ENCODE results near the gene SLC38A8. TPM values are rescaled to one million over a fixed set of nuclear protein-coding genes. Genes with fewer than 3 reads are reported as not detected.

SLC38A8 gene
- total RNA-seq, 1 donor from 2014 or later = not detected

DNA sequence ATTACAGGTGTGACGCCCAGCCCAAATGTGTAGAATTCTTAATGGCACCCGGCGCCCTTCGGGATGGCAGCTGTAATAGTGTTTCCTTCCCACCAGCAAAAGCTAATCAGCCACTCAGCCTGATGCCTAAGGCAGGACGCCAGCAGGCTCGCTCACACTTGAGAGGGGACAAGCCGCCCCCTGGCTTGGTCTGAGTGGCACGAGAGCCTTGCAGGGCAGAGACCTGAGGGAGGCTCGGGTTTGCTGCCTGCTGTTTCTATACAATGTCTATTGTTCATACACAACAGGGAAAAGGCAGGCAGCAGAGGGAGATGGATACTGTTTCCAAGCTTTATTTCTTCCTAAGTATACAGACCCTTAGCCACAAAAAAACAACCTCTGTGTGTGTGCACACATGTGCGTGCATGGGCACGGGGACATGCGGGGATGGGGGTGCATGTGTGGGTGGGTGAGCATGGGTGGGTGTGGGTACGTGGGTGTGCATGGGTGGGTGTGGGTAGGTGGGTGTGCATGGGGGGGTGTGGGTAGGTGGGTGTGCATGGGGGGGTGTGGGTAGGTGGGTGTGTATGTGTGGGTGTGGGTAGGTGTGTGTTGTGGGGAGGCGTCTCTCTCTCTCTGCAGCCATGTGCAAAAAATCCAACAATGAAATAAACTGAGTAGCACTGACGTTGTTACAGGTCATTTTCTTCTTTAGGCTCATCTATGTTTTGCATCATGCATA is 10.0 kb downstream of the SLC38A8 start:
- DNase-seq (ENCODE audit: low spot score) = no peak

DNA sequence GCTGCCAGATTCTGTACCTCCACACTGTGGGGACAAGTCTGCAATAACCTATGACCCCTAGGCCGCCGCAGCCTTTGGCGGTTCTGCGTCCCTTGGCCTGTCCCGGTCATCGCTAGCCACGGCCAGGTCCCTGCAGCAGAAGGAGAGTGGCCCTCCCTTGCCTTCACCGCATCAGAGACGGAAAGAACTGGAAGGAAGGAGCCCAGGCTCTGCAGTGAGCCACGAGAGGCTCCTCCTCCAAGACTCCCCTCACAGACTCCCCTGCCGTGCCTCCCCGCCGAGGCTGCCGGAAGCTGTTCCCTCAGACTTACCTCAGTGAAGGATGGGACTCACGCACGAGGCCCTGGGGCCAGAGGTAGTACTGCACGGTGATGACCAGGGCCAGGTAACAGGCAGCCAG is 11.0 kb downstream of the SLC38A8 start:
- no peak for DNase-seq (ENCODE audit: low spot score)

DNA sequence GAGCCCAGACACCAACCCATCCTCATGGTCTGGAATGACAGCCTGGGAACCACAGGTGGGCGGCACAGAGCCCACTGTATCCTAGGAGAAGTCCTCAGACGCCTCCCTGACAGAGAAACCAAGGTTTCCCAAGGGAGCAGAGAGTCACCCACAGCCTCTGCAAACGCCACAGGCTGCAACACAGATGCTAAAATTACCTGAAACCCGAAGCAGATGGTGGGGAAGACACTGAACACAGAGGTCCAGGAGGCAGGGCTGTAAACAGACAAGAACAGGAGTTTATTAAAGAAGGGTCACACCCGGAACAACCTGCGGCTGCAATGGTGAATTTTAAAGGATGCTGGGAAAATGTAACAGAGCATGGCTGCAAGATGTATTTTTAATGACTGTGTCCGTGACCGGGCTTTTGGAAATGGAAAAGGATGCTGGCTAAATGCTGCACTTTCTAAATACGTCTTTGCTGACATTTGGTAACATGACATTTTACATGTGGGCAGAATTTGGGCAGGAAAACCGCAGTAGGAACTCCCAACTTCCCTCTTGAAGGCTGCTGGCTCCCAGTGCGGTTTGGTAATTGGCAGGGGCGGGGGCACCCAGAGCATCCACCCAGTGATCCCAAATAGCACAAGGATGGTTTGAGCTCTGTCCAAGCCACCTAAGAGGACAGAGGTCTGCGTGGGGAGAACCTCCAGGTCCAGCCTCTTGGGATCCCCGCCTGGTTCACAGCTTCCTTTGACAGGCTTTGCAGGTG is 13.1 kb downstream of the SLC38A8 start:
- peak; percentile 10 for DNase-seq (ENCODE audit: low spot score)

DNA sequence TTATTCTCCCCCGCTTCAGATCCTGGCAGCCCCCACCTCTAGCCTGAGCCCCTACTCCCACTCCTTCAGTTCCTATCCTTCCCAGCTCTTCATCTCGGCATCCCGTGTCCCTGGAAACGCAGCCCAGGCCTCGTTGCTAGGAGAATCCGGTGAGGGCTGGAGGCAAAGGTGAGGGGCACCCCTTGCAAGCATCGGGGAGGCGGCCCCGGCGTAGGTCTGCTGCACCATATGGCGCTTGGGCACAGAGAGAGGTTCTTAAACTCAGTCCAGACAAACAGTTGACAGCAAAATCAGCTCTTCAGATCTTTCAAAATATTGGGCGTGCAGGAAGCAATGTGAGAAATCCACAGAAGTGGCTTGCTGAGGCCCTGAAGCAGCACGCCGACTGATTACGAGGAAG is 15.0 kb downstream of the SLC38A8 start:
- DNase-seq (ENCODE audit: low spot score) = no peak

DNA sequence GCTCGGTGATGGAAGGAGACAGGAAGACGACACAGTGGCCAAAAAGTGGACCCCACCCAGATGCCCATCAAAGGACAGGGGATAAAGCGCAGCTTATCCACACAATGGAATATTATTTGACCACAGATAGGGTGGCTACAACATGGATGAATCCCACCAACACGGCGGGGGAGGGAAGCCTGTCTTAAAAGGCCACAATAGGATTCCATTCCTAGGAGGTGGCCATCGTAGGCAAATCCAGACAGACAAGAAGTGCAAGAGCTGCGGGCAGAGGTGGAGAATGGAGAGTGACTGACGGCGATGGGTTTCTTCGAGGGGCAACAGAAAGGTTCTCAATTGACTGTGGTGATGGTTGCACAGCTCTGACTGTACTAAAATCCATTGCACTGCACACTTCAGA is 16.0 kb downstream of the SLC38A8 start:
- DNase-seq (ENCODE audit: low spot score) = no peak

DNA sequence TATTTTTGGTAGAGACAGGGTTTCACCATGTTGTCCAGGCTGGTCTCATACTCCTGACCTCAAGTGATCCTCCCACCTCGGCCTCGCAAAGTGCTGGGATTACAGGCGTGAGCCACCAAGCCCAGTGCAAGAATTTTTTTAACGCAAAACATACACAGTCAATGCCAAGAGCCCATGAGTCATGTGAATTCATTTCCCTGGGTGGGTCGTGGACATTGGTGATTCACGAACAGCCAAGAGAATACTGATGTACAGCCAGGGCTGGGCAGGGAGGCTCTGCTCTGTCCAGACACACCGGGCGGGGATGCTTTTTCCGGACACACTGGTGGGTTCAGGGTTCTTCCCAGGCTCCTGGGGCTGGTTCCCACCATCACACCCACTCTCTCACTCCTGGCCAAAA is 17.7 kb downstream of the SLC38A8 start:
- peak; percentile 57 for DNase-seq (ENCODE audit: low spot score)

DNA sequence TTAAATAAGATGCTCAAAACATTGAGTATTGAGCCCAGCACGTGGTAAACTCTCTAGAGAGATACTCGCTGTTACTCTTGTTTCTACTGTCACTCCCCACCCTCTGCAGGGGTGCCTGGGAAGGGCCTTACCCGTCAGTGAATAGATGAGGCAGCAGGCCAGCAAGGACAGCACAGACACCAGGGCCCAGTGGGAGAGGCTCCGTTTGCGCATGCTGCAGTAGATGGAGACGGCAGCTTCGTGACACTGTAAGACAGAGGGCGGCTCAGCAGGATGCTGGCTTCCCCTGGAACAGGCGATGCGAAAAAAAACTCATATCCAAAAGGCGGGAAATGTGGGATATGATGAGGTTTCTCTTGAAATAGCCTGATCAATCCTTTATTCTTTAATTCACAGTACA is 20.0 kb downstream of the SLC38A8 start:
- DNase-seq (ENCODE audit: low spot score) = no peak

DNA sequence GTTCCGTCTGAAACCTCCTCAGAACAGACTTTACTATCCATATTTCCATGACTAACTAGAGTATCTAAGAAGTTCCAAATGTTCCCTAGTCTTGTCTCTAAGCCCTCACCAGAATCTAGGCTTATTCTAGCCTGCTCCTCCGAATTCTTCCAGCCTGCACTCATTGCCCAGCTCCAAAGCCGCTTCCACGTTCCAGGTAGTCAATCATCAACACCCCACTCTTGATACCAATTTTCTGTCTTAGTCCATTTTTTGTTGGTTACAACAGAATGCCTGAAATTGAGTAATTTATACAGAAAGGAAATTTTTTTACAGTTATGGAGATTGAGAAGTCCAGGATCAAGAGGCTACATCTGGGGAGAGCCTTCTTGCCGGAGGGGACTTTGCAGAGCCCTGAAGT is 21.1 kb downstream of the SLC38A8 start:
- no peak for DNase-seq (ENCODE audit: low spot score)

DNA sequence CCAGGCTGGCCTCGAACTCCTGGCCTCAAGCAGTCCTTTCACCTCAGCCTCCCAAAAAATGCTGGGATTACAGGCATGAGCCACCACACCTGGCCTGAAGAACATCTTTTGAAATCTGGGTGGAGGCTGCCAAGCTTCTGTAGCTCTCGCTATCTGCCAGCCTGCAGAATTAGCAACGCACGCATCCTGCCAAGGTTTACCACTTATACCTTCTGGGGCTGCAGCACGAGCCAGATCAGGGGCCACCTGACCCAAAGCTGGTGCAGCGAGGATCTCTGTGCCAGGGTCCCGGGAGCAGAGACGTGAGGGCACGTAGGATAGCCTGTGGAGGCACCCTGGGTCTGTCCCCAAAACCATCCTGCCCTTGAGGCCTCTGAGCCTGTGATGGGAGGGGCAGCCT is 22.2 kb downstream of the SLC38A8 start:
- DNase-seq (ENCODE audit: low spot score) = no peak

DNA sequence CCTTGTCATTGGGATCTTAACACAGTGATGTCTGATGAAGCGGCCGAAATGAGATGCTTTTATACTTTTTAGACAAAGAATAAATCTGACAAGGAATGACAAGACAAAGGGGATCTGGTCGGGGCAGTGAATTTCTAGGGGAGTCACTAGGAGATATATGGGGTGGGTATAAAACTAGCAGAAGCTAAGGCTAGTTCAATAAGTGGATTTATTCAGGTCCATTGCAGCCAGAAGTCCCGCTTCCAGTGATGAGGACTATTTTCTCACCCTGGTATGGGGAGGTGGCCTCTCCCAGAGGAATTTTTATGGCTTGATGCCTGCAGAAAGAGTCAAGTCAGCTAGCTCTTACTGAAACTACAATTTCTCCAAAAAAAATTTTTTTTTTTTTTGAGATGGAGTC is 23.9 kb downstream of the SLC38A8 start:
- DNase-seq (ENCODE audit: low spot score) = no peak

DNA sequence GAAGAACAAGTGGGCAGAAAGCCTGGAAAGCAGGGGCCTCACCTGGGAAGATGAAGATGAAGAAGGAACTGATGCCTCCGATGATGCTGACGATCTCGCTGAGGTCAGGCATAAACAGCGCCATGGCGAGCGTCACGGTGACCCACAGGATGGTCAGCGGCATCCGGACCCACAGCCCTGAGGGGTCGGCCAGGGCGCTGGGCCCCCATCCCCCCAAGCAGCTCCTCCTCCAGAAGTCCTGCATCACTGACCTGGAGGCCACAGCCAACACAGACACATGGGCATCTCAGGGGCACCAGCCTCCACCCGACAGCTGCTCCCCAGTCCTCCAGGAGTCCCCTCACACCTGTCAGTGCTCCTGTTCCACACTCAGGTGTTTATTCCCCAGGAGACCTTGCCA is 26.1 kb downstream of the SLC38A8 start:
- no peak for DNase-seq (ENCODE audit: low spot score)

DNA sequence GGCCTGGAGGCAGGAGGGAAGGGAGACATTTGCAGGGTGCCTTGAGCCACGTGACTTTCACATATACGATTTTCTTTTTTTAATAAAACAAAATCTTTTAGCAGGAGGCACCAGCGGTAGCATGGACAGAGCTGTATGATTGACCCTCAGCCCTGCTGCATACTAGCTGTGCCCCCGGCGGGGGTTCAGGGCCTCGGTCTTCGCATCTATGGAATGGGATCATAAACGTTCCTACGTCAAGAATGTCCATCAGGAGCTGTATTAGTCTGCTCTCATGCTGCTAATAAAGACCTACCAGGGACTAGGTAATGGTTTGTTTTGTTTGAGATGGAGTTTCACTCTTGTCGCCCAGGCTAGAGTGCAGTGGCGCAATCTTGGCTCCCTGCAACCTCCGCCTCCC is 27.2 kb downstream of the SLC38A8 start:
- no peak for DNase-seq (ENCODE audit: low spot score)

DNA sequence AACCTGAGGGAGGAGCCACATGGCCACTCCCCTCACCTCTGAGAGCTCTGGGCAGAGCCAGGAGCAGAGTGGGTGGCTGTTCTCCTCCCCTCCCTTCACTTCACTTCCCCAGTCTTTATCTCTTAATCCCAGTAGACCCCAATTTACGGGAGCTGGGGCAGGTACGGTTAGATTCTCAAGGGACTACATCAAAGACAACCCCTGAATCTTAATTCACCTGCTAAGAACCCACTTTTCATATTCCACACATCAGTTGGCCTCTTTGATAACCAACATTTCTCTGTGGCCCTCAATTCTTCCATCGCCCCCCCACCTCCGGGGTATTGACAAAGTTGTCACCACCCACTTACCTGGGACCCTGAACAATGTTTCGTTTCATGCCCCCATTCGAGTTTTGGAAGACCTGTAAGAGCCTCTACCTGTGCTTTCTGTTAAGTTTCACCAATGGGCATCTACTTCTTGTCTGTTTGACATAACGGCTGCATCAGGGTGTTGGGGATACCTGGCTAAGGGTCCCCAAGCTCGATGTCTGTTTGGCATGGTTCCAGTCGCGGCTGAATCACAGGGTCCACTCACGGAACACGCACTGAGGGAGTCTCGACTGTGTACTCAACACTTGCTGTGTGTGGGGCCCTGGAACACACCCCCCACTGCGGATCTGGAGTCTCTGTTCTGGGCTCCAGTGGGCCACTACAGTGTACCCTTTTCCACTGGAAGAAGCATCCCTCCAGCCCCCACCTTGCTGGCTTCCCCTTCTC is 27.8 kb downstream of the SLC38A8 start:
- no peak for DNase-seq (ENCODE audit: low spot score)

DNA sequence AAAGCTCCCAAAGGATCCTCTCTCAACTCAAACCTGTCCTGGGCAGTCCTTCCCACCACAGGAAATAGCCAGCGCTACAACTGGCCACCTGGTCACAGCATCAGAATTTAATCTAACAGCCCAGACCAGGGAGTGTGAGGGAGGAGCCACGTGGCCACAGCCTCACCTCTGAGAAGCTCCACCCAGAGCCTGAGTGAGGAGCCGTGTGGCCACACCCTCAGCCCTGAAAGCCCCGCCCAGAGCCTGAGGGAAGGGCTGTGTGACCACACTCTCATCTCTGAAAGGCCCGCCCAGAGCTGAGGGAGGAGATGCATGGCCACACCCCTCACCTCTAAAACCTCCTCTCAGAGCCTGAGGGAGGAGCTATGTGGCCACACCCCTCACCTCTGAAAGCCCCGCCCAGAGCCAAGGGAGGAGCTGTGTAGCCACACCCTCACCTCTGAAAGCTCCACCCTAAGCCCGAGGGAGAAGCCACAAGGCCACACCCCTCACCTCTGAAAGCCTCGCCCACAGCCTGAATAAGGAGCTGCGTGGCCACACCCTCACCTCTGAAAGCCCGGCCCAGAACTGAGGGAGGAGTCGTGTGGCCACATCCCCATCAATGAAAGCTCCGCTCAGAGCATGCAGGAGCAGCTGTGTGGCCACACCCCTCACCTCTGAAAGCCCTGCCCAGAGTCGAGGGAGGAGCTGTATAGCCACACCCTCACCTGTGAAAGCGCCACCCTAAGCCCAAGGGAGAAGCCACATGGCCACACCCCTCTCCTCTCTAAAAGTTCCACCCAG is 28.6 kb downstream of the SLC38A8 start:
- no peak for DNase-seq (ENCODE audit: low spot score)

DNA sequence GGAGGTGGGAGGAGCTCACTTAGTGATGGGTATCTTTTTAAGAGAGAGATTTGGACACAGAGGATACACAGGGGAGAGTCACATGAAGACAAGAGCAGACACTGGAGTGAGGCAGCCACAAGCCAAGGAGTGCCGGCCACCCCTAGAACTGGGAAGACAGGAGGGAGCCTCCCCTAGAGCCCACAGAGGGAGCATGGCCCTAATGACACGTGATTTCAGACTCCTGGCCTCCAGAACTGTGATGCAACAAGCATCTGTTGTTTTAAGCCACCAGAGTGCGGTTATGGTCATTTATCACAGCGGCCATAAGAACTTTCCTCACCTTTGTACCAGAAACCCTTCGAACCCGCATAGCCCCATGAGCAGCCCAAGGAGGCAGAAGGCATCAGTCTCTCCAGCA is 33.3 kb downstream of the SLC38A8 start:
- DNase-seq (ENCODE audit: low spot score) = no peak

DNA sequence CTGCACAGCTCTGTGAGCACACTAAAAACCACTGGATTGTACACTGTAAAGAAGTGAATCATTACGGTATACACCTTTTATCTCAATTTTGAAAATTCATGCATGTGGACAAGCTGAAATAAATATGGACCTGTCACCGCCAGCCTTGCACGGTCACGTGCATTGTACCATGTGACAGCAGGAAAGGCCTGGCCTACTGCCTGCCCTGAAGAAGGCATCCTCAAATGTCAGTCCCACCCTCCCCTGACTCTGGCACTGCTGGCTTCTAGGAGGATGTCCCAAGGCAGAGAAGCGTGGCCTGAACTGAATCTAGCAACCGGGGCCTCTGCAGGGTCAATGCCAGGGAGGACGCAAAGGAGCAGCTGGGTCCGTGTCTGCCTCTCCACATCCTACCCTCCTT is 34.6 kb downstream of the SLC38A8 start:
- DNase-seq (ENCODE audit: low spot score) = no peak

DNA sequence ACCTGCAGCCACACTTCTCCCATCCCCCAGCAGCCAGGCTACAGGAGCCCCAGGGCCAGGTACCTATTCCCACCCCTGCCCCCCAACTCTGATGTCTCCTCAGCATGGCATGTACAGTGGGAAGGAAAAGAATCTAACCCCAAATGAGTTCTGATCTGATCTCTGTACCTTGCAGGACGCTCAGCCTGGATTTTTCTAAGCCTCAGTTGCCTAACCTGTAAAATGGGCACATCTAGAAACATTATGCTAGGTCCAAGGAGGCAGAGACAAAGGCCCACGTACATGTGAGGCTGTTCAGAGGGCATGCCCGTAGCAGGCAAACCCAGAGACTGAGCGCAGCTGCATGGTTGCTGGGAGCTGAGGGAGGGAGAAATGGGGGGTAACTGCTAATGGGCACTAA is 35.1 kb downstream of the SLC38A8 start:
- DNase-seq (ENCODE audit: low spot score) = no peak

DNA sequence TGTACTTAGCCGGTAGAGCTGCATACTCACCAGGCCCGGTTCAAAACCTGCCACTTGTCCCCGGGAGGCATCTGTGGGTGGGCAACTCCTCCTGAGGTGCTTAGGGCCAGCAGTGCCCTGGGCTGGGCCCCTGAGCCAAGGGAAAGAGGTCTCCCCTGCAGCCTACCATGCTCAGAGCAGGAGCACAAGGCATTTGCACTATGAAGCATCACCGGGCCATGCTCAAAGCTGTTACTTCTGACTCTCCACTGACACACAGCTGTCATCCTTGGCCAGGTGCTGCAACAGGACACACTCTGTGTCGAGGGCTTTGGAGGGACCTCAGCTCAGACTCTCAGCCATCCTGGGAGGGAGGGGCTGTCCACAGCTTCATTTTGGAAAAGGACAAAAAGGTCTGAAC is 37.2 kb downstream of the SLC38A8 start:
- DNase-seq (ENCODE audit: low spot score) = no peak

DNA sequence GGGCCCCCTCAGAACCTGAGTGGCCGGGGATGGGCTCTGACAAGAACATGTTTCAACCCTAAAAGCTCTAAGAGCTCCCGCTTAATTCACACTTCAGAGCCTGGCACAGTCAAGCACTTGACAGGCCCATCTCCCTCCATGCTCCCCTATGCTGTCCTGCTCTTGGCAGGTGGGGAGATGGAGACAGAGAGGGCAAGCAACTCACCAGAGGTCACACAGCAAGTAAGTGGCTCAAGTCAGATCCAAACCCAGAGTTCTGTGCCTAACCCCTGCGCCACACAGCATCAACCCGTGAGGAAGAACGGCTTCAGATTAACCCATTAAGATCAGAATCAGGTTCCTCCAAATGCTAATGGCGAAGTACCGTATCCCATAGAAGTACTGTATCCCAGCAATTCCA is 38.2 kb downstream of the SLC38A8 start:
- no peak for DNase-seq (ENCODE audit: low spot score)

DNA sequence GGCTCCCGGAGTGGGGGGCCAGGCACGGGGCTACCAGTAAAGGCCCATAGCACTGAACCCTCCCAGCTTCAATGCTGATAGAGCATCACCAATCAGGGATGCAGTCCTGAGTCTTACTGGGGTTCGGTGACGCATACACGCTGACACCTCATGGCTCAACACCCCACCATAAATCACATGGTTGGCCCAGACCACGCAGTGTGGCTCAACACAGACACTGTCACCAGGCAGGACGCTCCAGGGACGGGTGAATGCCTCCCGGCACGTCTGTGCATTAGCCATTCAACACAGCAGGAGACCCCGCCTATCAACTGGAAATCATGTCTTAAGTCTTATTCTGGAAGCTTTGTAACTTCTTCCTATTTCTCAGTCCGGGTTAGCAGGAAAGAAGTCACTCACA is 39.6 kb downstream of the SLC38A8 start:
- DNase-seq (ENCODE audit: low spot score) = no peak

DNA sequence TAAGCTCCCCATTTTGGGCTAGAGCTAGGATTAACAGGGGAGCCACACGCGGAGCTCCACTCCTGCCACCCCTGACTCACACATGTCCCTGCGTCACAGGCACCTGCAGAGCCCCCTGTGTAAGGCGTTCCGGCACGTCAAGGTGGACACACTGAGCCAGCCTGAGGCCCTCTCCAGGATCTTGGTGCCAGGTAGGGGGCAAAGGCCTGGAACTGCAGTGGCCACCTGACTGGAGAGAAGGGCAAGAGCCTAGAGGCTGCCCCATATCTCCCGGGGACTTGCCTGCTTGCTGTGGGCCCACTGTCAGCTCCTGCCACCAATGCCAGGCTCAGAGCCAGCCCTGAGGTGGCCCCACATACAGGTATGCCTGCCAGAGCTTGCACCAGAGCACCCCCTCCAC is 40.9 kb downstream of the SLC38A8 start:
- no peak for DNase-seq (ENCODE audit: low spot score)
